NCI-H774 (cell line): Measurements from ENCODE around the gene LSR.
"Not testable (repeated sequence)": the region's sequence is repeated elsewhere in the genome, so short reads cannot be mapped to it uniquely, and the experiment has no call there.

Experiments
- DNase-seq: peaks from one replicate; lab custom pipeline; 2025; lab: John Stamatoyannopoulos, UW

LSR gene

GRCh38 chr19:35219008-35219407, 29.8 kb upstream of the LSR start:
- DNase-seq: no peak

GRCh38 chr19:35220315-35220921, 28.4 kb upstream of the LSR start:
- DNase-seq: no peak

DNA sequence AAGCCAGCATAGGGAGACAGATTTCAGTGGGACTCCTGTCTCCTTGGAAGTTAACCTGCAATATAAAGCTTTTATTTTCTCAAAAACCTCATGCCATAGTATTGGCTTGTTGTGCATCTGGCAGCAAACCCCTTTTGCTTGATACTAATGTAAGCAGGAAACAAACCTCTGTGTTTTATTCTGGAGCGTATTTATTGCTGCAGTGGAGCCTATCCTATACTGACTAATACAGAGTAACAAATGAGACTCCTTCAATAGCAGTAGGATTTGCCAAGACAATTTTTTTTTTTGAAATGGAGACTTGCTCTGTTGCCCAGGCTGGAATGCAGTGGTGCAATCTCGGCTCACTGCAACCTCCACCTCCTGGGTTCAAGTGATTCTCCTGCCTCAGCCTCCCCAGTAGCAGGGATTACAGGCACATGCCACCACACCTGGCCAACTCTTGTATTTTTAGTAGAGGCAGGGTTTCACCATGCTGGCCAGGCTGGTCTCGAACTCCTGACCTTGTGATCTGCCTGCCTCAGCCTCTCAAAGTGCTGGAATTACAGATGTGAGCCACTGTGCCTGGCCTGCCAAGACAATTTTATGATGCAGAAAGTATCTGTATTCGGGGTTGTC, 27.7 kb upstream of the LSR start:
- DNase-seq: not testable (repeated sequence)

DNA sequence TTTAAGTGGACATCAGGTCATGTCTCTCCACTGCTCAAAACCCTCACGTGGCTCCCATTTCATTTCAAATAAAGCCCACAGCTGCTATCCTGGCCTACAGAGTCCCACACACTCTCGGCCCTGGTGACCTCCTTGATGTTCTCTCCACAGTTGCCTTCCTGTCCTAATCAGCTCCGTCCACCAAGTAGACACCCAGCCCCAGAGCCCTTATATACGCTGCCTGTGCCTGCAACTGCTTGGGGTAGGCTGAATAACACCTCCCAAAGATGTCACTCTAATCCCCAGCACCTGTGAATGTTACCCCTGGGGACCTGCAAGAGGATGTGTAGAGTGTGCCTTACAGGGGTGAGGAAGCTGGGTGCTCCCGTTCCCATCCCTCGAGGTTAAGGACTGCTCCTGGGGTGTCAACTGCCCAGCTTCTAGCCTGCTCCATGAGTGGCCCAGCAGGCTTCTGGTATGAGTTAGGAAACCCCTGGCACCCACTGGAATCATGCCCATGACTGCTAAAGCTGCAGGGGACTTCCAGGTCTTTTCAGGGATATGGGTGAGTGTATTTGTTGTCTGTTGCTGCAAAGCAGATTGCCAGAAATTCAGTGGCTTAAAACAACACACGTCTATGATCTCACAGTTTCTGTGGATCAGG, 26.3 kb upstream of the LSR start:
- no peak for DNase-seq

DNA sequence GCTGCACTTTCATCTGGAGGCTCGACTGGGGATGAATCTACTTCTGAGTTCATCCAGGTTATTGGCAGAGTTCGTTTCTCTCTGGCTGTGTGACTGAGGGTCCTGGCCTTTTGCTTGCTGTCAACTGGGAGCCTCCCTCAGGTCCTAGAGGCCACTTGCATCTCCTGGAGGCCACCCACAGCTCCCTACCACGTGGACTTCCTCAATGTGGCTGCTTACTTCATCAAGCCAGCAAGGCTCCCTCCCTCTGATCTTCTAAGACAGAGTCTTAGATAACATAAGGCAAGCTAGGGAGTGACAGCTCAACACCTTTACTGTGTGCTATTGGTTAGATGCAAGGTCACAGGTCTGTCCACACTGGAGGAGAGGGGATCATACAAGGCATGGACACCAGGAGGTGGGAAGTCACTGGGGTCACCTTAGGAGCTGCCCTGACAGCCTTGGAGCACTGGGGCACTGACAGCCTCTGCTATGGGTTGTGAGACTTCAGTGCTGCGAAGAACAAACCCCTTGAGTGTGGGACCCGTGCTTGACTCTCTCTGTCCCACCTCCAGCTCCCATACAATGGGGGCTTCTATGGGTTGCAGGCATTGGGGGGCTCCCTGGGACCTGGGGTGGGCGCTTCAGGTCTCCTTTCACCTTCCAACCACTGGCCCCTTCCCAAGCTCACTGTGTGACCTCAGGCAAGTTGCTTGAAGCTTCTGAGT, 25.6 kb upstream of the LSR start:
- no peak for DNase-seq

DNA sequence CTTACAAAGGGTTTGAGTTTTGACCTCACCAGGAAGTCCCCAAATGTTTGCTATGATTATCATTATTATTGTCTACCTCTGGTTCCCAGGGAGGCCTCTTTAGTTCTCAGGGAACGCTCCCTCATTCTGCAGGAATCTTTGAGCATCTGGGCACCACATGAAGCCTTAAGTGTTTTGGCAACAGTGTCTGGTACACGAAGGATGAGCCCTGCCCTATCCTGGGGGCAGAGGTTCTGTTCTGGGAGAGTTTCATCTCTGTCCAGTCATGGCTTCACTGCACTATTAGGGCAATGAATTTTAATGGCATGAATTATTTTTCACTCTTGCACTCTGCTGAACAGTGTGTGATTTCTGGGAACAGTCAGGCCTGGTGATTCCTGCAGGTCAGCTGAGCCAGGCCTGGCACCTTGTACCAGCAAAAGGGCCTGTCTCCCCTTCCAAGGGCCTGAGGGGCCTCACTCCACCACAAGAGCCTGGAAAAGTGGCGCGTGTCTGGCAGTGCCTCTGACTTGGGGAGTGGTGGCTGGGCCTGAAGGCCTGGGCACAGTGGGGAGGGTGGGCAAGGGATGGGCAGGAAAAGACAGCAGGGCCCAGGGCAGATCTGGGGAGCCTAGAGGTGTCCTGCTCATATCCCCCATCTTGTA, 24.8 kb upstream of the LSR start:
- no peak for DNase-seq

- no peak for DNase-seq
Observed at GRCh38 chr19:35224681-35225571, 23.9 kb upstream of the LSR start.

- DNase-seq: no peak
Observed at GRCh38 chr19:35225951-35226350, 22.9 kb upstream of the LSR start.

DNA sequence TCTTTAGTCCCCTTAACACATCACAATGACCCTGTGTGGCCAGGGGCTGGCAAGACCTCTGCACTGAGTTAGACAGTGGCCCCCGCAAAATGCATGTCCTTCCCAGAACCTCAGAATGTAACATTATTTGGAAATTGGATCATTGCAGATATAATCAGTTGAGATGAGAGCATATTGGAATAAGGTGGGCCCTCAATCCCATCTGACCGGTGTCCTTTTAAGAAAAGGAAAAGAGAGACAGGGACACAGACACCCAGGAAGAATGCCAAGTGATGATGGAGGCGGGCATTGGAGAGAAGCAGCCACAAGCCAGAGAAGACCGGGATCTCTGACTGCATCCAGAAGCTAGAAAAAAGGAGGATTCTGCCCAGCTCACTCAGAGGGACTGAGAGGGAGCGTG, 22.1 kb upstream of the LSR start:
- DNase-seq: no peak

- DNase-seq: no peak
Observed at GRCh38 chr19:35228177-35228930, 20.4 kb upstream of the LSR start, which contains the start of gene FAM187B. Gene FAM187B, minus strand, starts transcription at chr19:35228739. Its CDS starts 59 bp downstream, at chr19:35228680.

DNA sequence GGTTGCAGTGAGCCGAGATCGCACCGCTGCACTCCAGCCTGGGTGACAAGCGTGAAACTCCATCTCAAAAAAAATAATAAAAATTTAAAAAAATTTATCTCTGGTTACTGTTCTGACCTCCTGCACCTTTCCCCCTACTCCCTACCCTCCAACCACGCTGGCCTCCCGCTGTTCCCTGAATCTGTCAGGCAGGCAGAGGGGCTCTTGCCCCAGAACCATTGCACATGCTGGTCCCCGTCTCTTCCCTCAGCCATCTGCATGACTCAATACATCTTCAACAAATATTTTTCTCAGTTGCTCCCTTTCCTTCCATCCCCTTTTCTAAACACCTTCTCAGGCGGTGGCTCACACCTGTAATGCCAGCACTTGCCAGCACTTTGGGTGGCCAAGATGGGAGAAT, 19.2 kb upstream of the LSR start:
- DNase-seq: no peak

GRCh38 chr19:35231956-35232645, 16.7 kb upstream of the LSR start:
- DNase-seq: no peak

DNA sequence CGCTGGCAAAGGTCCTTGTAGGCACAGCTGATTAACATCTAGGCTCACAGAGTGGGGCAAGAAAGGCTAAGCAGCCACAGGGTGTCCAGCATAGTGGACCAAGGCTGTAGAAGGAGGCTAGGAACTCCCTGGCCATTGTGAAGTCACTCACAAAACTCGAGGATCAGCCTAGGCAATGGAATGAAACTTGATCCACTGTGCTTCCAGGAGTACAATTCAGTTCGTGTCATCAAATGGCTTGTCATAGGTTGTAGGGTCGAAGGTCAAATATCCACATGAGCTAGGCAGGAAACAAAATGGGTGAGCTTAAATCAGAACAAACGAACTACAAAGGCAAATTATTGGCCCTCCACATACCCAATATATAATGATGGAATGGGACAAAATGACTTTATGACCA, 15.9 kb upstream of the LSR start:
- no peak for DNase-seq

DNA sequence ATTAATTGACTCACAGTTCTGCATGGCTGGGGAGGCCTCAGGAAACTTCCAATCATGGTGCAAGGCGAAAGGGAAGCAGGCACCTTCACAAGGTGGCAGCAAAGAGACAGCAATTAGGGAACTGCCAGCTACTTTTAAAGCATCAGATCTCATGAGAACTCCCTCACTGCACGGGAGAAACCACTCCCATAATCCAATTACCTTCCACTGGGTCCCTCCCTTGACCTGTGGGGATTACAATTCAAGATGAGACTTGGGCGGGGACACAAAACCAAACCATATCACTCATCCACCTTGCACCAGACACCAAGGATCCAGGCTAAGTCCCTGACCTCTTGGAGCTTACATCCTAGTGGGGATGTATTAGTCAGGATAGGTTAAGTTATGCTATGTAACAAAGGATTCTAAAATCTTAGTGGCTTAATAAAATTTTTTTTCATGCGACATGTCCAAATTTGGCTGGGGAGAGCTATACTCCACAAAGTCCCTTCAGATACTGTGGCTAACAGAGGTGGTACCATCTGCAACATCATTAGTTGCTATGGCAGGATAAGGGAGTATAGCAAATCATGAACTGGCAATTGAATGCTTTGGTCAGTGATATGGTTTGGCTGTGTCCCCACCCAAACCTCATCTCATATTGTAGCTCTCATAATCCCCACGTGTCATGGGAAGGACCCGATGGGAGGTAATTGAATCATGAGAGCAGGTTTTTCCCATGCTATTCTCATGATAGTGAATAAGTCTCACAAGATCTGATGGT, 12.0 kb upstream of the LSR start:
- DNase-seq: no peak

- not testable (repeated sequence) for DNase-seq
Observed at GRCh38 chr19:35239597-35239996, 9.2 kb upstream of the LSR start.

DNA sequence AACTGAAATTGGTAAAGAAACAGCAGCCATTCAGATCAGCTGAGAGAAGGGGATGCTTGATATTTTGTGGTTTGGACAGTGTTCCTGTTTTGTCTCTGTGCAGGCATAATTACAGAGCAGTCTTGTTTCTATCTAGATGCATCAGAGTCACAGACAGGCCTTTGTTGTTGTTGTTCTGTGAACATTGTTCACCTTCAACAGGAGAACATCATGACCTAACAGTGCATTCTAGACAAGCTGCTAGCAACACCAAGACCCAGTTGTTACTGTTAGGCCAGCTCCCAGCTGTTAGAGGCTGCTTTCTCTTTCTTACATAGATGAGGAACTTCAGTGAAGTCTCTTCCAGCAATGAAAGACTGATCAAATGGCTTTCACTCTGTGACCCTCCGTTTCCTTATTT, 8.5 kb upstream of the LSR start:
- no peak for DNase-seq

DNA sequence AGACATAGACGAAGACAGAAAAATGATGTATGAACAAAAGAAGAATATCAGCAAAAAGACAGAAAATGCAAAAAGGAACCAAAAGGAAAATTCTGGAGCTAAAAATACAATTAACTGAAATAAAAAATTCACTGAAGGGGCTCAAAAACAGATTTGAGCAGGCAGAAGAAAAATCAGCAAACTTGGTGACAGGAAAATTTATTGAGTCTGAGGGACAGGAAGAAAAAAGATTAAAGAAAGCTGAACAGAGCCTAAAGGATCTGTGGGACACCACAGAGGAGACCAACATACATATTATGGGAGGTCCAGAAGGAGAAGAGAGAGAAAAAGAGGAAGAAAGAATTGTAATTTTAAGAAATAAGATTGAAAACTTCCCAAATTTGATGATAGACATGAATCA, 7.4 kb upstream of the LSR start:
- no peak for DNase-seq

- no peak for DNase-seq
Observed at GRCh38 chr19:35246466-35247092, 2.2 kb upstream of the LSR start.
